GM23248 (cell line): Measurements from ENCODE around the gene NFXL1.

Source experiments
- EZH2 ChIP-seq: fragments of 200-600 bp; sonication (generic); IDR thresholded peaks from 2 replicates; pipeline ENCODE4 v1.6.1; 2018; ENCODE audit warnings: antibody characterized with exemption, mild to moderate bottlenecking; ENCODE audit not compliant: insufficient read depth, poor library complexity, severe bottlenecking
- EZH2phosphoT487 ChIP-seq: fragments of 200-600 bp; sonication (generic); IDR thresholded peaks from 2 replicates; pipeline ENCODE4 v1.6.1; 2018; ENCODE audit warnings: antibody characterized with exemption, moderate library complexity, mild to moderate bottlenecking, low read depth; ENCODE audit not compliant: insufficient read depth

GRCh38 chr4:47829438-47829837 lies 84.9 kb downstream of the NFXL1 start:
- no peak for TF ChIP-seq EZH2
- no peak for TF ChIP-seq EZH2phosphoT487
